ENCODE measurements around the gene PAFAH2.
A peak's percentile ranks its signal among the peaks of the same experiment; 100 is the strongest.
"Not testable (repeated sequence)": the region's sequence is repeated elsewhere in the genome, so short reads cannot be mapped to it uniquely, and the experiment has no call there.

Gene PAFAH2

GRCh38 chr1:26010825-26011224 lies 13.0 kb upstream of the PAFAH2 start:
- no peak for DNase-seq (ENCODE audit: low spot score)

DNA sequence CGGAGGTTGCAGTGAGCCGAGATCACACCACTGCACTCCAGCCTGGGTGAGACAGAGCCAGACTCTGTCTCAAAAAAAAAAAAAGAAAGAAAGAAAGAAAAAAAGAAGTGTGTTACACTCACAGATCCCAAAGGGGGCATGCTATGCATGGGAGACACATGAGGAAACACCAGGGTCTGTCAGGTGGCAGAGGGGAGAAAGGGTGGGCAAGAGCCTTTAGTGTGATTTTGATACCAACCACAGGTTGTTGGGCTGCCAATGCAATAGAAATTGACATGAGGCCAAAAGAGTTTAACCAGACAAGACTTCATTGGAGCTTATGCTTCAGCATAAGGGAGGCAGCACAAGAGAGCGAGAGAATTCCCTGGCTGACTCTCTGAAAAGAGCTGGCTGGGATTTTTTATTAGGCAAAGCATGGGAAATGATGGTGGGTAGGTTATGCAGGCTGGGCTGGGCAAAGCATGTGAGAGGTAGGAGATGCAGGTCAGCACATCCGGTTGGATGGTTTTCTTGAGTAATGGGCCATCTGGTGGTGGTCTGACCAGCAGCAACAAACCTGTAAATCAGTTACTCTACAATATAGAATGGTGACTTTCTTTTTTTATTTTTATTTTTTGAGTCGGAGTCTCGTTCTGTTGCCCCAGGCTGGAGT lies 12.1 kb upstream of the PAFAH2 start:
- DNase-seq (ENCODE audit: low spot score) = no peak

DNA sequence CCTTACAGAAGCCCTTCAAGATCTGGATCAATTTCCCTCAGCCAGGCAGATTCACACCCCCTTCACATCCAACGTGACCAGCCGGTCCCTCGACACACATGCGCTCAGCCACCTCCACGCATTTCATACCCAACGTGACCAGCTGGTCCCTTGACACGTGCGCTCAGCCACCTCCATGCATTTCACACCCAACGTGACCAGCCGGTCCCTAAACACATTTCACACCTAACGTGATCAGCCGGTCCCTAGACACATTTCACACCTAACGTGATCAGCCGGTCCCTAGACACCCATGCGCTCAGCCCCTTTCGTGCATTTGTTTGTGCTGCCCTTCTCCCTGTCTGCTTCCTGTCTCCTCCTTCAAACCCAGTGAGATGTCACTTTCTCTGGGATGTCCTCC lies 8.8 kb upstream of the PAFAH2 start:
- no peak for DNase-seq (ENCODE audit: low spot score)

GRCh38 chr1:26005434-26006105 lies 7.7 kb upstream of the PAFAH2 start:
- DNase-seq (ENCODE audit: low spot score) = no peak

DNA sequence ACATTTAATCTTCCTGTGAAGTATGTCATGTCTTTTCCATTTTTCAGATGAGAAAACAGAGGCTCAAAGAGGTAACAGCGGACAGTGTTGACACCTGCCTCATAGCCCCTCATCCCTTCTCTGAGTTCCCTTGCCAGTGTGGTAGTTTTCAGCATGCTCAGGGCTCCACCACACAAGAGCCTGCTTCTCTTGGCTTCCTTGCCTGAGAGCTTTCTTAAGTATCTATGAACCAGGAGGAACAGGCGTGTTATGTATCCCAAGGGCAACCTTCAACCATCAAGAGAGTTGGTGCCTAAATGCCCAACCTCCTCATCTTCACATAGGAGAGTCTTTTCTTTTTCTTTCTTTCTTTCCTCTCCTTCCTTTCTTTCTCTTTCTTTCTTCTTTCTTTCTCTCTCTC lies 5.9 kb upstream of the PAFAH2 start:
- no peak for DNase-seq (ENCODE audit: low spot score)

- no peak for DNase-seq (ENCODE audit: low spot score)
These were observed 5.4 kb upstream of the PAFAH2 start for GRCh38 chr1:26003262-26003661.

DNA sequence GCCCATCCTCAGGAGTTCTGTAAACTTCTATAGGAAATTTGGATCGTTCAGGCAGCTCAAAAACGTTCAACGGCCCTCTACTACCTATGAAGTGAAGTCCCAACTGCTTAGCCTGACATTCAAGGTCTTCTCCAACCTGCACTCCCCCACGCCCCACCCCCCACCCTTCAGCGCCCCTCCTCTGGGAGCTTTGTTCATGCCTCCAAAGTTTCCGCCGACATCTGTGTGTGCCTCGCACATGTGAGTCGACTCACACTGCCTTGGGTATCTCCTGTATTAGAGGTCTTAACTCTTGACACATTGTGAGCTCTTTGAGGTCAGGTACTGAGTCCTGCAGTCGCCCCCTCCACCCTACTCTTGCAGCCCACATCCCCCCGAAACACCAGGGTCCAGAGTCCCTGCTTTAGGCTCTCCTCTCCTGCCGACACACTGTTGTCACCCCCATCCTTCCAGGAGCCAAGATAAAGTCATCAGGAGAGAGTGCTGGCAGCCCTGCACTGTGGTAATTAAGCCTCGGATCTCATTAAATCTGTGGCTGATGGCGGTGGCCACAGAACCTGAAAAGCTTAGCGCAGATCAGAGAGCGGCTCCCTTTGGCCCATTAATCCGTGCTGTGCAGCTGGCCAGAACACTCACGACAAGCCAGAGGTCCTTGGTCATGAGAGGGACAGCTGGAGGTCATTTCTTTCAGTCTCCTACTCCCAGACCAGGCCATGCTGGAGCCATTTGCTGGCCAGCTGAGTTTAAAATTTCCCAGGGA lies 1.4 kb upstream of the PAFAH2 start:
- no peak for DNase-seq (ENCODE audit: low spot score)

GRCh38 chr1:25996966-25997827 lies 666 bp downstream of the PAFAH2 start:
- peak; percentile 64 for DNase-seq (ENCODE audit: low spot score)

DNA sequence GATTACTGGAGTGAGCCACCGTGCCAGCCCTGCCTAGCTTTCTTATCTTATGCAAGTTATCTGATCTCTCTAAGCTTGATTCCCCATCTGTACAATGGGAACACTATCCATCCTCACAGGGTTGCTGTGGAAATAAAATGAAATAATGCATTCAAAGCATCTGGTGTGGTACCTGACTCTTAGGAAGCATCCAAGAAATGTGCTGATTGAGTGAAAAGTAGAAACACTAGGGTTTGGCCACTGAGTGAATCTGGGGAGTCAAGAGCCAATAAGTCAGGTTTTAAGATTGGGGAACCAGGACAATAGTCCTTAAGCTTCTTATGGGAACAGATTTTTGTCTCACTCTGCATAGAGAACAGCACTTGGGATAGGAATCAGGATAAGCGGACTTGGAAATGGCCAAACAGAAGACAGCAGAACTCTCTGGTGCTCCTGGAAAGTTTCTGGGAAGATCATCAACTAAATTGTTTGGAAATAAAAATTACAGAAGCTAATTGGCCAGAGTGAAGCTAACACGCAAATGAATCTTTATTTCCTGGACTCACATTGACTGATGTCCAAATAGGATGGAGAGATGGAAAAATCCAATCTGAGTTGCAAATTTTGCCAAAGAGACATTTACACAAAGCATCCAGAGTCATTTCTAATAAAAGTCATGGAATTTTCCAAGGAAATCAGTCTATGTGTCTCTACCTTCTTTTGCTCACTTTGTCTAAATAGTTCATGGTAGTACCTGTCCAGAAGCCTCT lies 3.3 kb downstream of the PAFAH2 start:
- no peak for DNase-seq (ENCODE audit: low spot score)

- no peak for DNase-seq (ENCODE audit: low spot score)
These were observed 4.5 kb downstream of the PAFAH2 start for GRCh38 chr1:25993197-25993951.

DNA sequence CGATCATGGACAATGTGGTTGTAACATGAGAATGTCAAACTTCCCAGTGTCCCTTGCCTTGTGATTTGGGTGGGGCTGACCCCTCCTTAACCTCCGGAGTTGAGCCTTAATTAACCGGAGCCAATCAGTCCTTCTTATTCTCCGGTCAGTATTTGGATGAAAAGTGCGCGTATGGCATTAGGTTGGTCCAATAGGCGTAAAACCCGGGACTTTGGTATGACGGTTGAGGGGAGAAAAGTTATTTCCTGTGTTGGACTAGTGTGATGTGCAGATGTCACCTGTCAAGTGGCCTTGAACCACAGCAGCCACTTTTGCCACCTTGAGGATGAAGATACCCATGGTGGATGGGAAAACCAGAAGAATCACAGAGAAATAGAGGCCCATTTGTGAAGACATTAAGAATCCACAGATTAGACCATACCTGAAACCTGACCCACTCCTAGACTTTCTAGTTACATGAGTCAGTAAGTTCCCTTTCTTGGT lies 5.1 kb downstream of the PAFAH2 start:
- no peak for DNase-seq (ENCODE audit: low spot score)

- no peak for DNase-seq (ENCODE audit: low spot score)
These were observed 5.8 kb downstream of the PAFAH2 start for GRCh38 chr1:25991937-25992688.

- no peak for DNase-seq (ENCODE audit: low spot score)
These were observed 7.0 kb downstream of the PAFAH2 start for GRCh38 chr1:25990702-25991395.

DNA sequence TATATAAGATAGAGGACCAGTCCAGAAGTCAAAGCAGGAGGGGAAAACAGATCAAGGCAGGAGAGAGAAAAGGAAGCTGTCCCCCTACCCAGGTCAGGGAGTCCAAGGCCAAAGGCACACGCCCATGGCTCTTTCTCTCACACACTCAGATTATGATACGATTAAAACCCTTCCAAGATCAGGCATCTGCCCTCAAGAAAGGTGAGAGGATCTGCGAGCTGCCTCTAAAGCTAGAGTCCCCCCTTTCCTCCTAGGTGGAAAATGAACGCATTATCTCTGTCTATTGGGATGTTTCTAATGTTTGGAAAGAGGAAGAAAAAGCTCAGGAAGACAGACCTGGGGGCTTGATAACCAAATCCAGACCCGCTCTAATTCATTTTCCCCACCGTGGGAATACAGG lies 7.6 kb downstream of the PAFAH2 start:
- DNase-seq (ENCODE audit: low spot score) = no peak

GRCh38 chr1:25989440-25990234 lies 8.2 kb downstream of the PAFAH2 start:
- no peak for DNase-seq (ENCODE audit: low spot score)

- no peak for DNase-seq (ENCODE audit: low spot score)
These were observed 9.9 kb downstream of the PAFAH2 start for GRCh38 chr1:25987951-25988350.

DNA sequence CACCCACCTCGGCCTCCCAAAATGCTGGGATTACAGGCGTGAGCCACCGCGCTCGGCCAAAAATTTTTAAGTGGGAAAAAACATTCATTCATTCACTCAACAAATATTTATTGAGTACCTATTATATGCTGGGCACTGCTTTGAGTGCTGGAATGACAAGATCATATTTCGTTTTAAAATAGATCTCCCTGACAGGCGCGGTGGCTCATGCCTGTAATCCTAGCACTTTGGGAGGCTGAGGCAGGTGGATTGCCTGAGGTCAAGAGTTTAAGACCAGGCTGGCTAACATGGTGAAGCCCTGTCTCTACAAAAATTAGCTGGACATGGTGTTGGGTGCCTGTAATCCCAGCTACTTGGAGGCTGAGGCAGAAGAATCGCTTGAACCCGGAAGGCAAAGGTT lies 11.1 kb downstream of the PAFAH2 start:
- not testable (repeated sequence) for DNase-seq (ENCODE audit: low spot score)

GRCh38 chr1:25985670-25986069 lies 12.2 kb downstream of the PAFAH2 start:
- no peak for DNase-seq (ENCODE audit: low spot score)
